Effector memory CD4-positive, alpha-beta T cell (primary cell): ENCODE data around the gene SMURF2.
"Not testable (repeated sequence)": the region's sequence is repeated elsewhere in the genome, so short reads cannot be mapped to it uniquely, and the experiment has no call there.

Experiments
- DNase-seq, 3 donors: peaks; one replicate each; pipeline ENCODE4 v3.0.0-alpha.2; 2020
- H3K27ac ChIP-seq: 2 replicates; pipeline ENCODE4 v1.7.0; 2013; ENCODE audit warnings: mild to moderate bottlenecking, low read length, moderate library complexity; ENCODE audit not compliant: insufficient read depth, poor library complexity, severe bottlenecking
- H3K27me3 ChIP-seq: replicated peaks from 2 replicates; pipeline ENCODE4 v1.7.0; 2013; ENCODE audit warnings: mild to moderate bottlenecking, low read length; ENCODE audit not compliant: insufficient read depth, control insufficient read depth, poor library complexity, severe bottlenecking
- H3K36me3 ChIP-seq: 2 replicates; pipeline ENCODE4 v1.7.0; 2013; ENCODE audit warnings: mild to moderate bottlenecking, low read length, moderate library complexity; ENCODE audit not compliant: control insufficient read depth, insufficient read depth
- H3K4me1 ChIP-seq: 2 replicates; pipeline ENCODE4 v1.7.0; 2013; ENCODE audit warnings: low read length, mild to moderate bottlenecking; ENCODE audit not compliant: control insufficient read depth, insufficient read depth, poor library complexity, severe bottlenecking
- H3K4me3 ChIP-seq: 2 replicates; pipeline ENCODE4 v1.7.0; 2013; ENCODE audit warnings: low read length, low read depth, mild to moderate bottlenecking; ENCODE audit not compliant: insufficient read depth, poor library complexity, severe bottlenecking
- H3K9me3 ChIP-seq: 2 replicates; pipeline ENCODE4 v1.7.0; 2013; ENCODE audit warnings: mild to moderate bottlenecking, low read length, moderate library complexity; ENCODE audit not compliant: control insufficient read depth

The SMURF2 gene

GRCh38 chr17:64577025-64577424, 85.1 kb downstream of the SMURF2 start:
- peaks cover 27% of the 10 kb centered on the region for H3K36me3 ChIP-seq
- H3K9me3 ChIP-seq, H3K27me3 ChIP-seq, H3K4me3 ChIP-seq, DNase-seq, H3K4me1 ChIP-seq, H3K27ac ChIP-seq: not testable (repeated sequence)

DNA sequence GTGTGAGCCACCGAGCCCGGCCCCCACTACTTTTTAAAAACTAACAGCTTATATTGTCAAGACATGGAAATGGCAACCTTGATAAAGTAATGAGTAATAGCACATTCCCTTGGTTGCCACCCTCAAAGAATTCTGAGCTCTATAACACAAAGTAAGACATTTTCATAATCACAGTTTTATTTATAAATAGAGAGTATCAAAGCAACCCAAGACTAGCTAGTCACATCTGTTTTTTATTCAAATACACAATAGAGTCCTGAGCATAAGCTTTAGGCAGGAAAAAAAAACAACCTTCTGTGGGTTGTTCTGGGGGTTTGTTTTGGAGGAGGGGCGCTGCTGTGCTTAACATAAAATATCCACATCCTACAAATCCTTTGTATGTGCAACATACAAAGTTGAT, 86.7 kb downstream of the SMURF2 start:
- no peak for DNase-seq
- peaks cover 23% of the 10 kb centered on the region for H3K36me3 ChIP-seq
- H3K27me3 ChIP-seq, result no peaks in the 10 kb centered on the region
- no peak overlapping the region for H3K27ac ChIP-seq
- H3K4me1 ChIP-seq, result peaks cover 5% of the 10 kb centered on the region
- no peak overlapping the region for H3K4me3 ChIP-seq
- H3K9me3 ChIP-seq, result no peaks in the 10 kb centered on the region

- peaks cover 15% of the 10 kb centered on the region for H3K36me3 ChIP-seq
- H3K4me3 ChIP-seq, result no peak overlapping the region
- H3K9me3 ChIP-seq, result no peaks in the 10 kb centered on the region
- no peak for DNase-seq
- H3K27me3 ChIP-seq, result no peaks in the 10 kb centered on the region
- peaks cover 5% of the 10 kb centered on the region for H3K4me1 ChIP-seq
- H3K27ac ChIP-seq, result no peak overlapping the region
Measured at GRCh38 chr17:64574646-64575045, 87.5 kb downstream of the SMURF2 start.

- DNase-seq, result no peak
- Histone ChIP-seq H3K27me3 (no peaks in the 10 kb centered on the region), H3K27ac (no peak overlapping the region), H3K4me1 (peaks cover 5% of the 10 kb centered on the region), H3K36me3 (peaks cover 8% of the 10 kb centered on the region), H3K4me3 (no peak overlapping the region), H3K9me3 (no peaks in the 10 kb centered on the region)
Measured at GRCh38 chr17:64573214-64573613, 88.9 kb downstream of the SMURF2 start.

GRCh38 chr17:64572682-64573154, 89.4 kb downstream of the SMURF2 start:
- Histone ChIP-seq H3K9me3 (no peaks in the 10 kb centered on the region), H3K27ac (no peak overlapping the region)

GRCh38 chr17:64571746-64572145, 90.4 kb downstream of the SMURF2 start:
- no peak overlapping the region for H3K4me3 ChIP-seq
- peaks cover 8% of the 10 kb centered on the region for H3K36me3 ChIP-seq
- H3K27ac ChIP-seq, result no peak overlapping the region
- no peaks in the 10 kb centered on the region for H3K27me3 ChIP-seq
- no peak for DNase-seq
- H3K9me3 ChIP-seq, result no peaks in the 10 kb centered on the region
- H3K4me1 ChIP-seq, result peaks cover 5% of the 10 kb centered on the region

More at GRCh38 chr17:64572682-64573154, 89.4 kb downstream of the SMURF2 start:
- Histone ChIP-seq H3K27me3 (no peaks in the 10 kb centered on the region), H3K36me3 (peaks cover 8% of the 10 kb centered on the region), H3K4me3 (no peak overlapping the region), H3K4me1 (peaks cover 5% of the 10 kb centered on the region)
- no peak for DNase-seq

GRCh38 chr17:64565563-64565962, 96.5 kb downstream of the SMURF2 start:
- DNase-seq, result no peak
- no peaks in the 10 kb centered on the region for H3K9me3 ChIP-seq
- no peaks in the 10 kb centered on the region for H3K27me3 ChIP-seq
- H3K36me3 ChIP-seq, result peaks cover 23% of the 10 kb centered on the region
- H3K27ac ChIP-seq, result no peak overlapping the region
- no peak overlapping the region for H3K4me3 ChIP-seq
- H3K4me1 ChIP-seq, result no peaks in the 10 kb centered on the region

- Histone ChIP-seq H3K9me3 (no peaks in the 10 kb centered on the region), H3K27ac (no peak overlapping the region), H3K4me3 (no peak overlapping the region), H3K36me3 (peaks cover 23% of the 10 kb centered on the region), H3K4me1 (no peaks in the 10 kb centered on the region), H3K27me3 (no peaks in the 10 kb centered on the region)
- no peak for DNase-seq
Measured at GRCh38 chr17:64564098-64564497, 98.0 kb downstream of the SMURF2 start.

GRCh38 chr17:64555281-64555680, 106.8 kb downstream of the SMURF2 start:
- no peaks in the 10 kb centered on the region for H3K4me1 ChIP-seq
- no peak overlapping the region for H3K27ac ChIP-seq
- DNase-seq, result no peak
- H3K27me3 ChIP-seq, result no peaks in the 10 kb centered on the region
- no peaks in the 10 kb centered on the region for H3K9me3 ChIP-seq
- peaks cover 30% of the 10 kb centered on the region for H3K36me3 ChIP-seq
- H3K4me3 ChIP-seq, result no peak overlapping the region

DNA sequence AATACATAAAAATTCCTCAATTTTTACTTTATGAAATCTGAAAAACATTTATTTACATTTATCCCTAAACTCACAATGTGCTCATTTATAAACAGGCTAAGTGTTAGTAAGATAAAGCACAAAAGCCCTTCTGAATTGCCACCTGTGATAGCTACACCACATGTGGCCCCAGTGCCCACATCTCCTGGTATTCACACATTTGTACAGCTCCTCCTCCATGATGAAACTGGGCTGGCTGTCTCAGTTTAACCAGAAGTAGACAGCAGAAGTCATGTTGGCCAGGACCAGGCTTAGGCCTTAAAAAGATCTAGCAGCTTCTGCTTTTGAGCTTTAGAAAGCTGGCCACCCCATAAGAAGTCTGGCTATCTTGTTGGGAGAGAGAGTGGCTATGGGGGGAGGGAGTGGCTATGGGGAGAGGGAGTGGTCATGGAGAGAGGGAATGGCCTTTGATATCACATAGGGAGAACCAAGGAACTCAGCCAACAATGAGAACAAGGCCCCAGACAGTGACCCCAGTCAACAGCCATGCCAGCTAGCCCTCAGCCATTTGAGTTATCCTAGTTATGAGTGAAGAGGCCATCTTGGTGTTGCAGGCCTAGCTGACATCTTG, 108.0 kb downstream of the SMURF2 start:
- Histone ChIP-seq H3K27ac (no peak overlapping the region), H3K27me3 (no peaks in the 10 kb centered on the region), H3K4me1 (no peaks in the 10 kb centered on the region), H3K4me3 (no peak overlapping the region), H3K36me3 (peaks cover 30% of the 10 kb centered on the region), H3K9me3 (no peaks in the 10 kb centered on the region)
- no peak for DNase-seq
